ENCODE data around the gene PFKM. TPM values are rescaled to one million over a fixed set of nuclear protein-coding genes. Genes with fewer than 3 reads are reported as not detected.

PFKM gene
- 10 to 100 TPM; 80.3 to 81.3 TPM for total RNA-seq

DNA sequence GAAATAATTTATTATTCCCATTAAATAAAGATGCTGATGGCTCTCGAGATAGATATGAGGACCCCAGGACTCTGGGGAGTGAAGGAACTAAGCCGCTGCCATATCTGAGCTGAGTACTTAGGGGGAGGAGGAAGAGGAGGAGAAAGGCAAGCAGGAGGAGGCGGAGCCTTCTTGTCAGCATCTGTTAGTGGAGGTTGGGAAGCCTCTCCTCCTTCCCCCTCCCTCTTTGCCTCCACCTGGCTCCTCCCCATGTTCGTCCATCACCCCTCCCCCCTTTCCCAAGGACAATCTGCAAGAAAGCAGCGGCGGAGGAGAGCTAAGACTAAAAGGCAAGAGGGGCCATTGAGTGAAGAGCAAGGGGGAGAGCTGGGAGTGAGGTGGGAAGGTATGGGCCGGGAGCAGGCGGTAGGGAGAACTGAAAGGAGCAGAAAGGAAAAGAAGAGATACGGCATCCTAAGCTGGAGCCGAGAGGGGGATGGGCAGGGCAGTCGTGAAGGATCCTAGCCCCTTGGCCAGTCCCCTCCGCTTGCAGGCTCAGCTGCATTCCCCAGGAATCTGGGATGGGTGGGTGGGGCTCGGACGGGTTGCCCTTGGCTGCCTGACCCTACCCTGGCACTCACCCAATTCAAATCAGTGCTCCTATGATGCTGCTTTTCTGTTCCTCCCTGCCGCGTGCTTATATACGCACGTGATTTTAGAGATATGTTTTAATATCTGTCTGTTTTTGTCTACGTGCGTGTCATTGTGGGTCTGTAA is at the start of gene PFKM:
Gene PFKM (plus strand): TSS at position 287 of the 756 bp plus-strand sequence. CDS start 3,411 bp downstream, outside the sequence.
- ATAC-seq: peak; percentile 100
- H3K36me3 Mint-ChIP-seq: peaks cover 9 to 11% of the 10 kb centered on the region in 2 donors
- H3K27ac Mint-ChIP-seq: peak within 1 kb of the TSS; percentile 79 to 93
- DNase-seq (ENCODE audit: low spot score in 2 of 2): peak; percentile 71 to 74
- H3K9me3 Mint-ChIP-seq: no peaks in the 10 kb centered on the region

DNA sequence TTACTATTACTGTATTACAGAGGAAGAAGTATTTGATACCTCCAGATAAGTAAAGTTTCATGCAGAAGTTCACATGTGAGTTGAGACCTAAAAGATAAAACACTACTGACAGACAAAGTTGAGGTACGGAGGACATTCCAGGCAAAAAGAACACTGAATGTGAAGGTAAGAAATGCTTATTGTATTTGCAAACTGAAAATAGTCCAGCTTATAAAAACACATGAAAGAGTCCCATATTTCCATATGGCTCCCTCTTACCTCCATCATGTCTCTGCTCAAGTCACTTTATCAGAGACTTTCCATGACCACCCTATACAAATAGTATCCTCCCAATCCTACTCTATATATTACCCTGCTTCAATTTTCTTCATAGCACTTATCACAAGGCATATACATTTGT is 49.1 kb upstream of the PFKM start:
- no peak for ATAC-seq

DNA sequence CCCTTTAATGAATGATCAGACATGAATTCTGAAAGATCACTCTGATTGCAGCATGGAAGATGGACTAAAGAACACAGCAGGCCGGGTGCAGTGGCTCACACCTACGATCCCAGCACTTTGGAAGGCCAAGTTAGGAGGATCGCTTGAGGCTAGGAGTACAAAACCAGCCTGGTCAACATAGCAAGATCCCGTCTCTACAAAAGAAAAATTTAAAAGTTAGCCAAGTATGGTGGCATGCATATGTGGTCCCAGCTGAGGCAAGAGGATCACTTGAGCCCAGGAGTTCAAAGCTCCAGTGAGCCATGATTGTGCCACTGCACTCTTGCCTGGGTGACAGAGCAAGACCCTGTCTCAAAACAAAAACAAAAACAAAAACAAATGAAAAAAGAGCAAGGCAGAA is 48.4 kb upstream of the PFKM start:
- Mint-ChIP-seq H3K27ac (no peak overlapping the region), H3K9me3 (no peaks in the 10 kb centered on the region), H3K36me3 (peaks cover 11 to 16% of the 10 kb centered on the region in 2 donors)
- ATAC-seq (no peak), DNase-seq (ENCODE audit: low spot score in 2 of 2) (no peak)

More for the DNA sequence above, 49.1 kb upstream of the PFKM start:
- Mint-ChIP-seq H3K9me3 (no peaks in the 10 kb centered on the region), H3K36me3 (peaks cover 11 to 16% of the 10 kb centered on the region in 2 donors), H3K27ac (no peak overlapping the region)
- DNase-seq (ENCODE audit: low spot score in 2 of 2): no peak

DNA sequence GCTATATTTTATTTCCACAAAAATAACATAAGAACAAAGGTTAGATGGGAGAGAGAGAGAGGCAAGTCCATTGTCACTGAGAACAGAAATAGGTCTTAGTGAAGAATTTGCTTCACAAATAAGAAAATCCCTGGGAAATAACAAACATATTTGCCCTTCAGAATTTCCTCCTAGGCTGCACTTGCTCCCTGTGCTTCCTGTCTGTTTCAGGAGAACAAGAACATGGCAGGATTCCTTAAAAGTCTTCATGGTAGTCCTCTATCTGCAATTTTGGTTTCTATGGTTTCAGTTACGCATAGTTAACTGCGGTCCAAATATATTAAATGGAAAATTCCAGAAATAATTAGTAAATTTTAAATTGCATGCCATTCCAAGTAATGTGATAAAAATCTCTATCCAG is 47.4 kb upstream of the PFKM start:
- DNase-seq (ENCODE audit: low spot score in 2 of 2): no peak
- no peak for ATAC-seq
- no peak overlapping the region for H3K27ac Mint-ChIP-seq
- peaks cover 11 to 16% of the 10 kb centered on the region in 2 donors for H3K36me3 Mint-ChIP-seq
- no peaks in the 10 kb centered on the region for H3K9me3 Mint-ChIP-seq

DNA sequence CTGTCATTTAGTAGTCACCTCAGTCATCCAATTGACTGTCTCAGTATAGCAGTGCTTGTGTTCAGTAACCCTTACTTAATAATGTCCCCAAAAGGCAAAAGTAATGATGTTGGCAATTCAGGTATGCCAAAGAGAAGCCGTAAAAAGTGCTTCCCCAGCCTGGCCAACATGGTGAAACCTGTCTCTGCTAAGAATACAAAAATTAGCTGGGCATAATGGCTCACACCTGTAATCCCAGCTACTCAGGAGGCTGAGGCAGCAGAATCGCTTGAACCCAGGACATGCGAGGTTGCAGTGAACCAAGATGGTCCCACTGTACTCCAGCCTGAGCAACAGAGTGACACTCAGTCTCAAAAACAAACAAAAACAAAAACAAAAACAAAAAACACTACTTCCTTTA is 46.9 kb upstream of the PFKM start:
- no peak for DNase-seq (ENCODE audit: low spot score in 2 of 2)
- H3K9me3 Mint-ChIP-seq: no peaks in the 10 kb centered on the region
- peaks cover 8 to 13% of the 10 kb centered on the region in 2 donors for H3K36me3 Mint-ChIP-seq
- no peak for ATAC-seq
- H3K27ac Mint-ChIP-seq: no peak overlapping the region

DNA sequence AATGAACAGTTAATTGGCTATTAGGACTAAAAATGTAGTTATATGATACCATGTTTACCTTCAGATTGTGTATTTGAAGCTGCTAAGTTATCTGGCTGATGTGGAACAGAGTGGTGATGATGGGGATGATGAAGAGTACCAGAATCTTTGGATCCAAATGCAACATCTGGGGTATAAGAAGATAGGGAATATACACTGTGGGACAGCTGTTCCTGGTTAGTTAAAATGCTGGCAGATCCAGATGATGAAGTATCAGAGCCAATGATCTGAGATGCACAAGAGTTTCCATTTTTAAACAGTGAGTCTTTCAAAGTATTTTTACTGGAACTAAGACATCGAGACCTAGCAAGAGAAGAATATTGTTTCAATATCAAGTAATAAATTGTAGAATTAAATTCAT is 44.9 kb upstream of the PFKM start:
- DNase-seq (ENCODE audit: low spot score in 2 of 2): no peak
- no peak for ATAC-seq
- H3K27ac Mint-ChIP-seq: no peak overlapping the region
- H3K9me3 Mint-ChIP-seq: no peaks in the 10 kb centered on the region
- H3K36me3 Mint-ChIP-seq: peaks cover 5 to 11% of the 10 kb centered on the region in 2 donors

DNA sequence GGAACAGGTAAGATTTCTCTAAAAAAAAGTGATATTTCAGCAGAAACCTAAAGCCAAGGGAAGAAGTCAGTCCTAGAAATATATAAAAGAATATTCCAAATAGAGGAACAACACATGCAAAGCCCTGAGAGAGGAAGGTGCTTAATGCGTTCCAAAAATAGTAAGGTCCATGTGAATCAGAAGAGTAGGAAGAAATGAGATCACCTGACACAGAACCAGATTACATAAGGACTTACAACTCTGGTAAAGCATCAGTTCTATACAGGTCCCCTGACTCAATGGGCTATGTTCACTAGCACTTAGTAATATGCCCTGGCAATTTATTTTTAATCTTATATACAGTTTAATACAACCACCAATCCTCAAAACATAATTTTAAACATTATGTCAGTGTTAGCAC is 43.3 kb upstream of the PFKM start:
- no peak for ATAC-seq
- Mint-ChIP-seq H3K36me3 (peaks cover 2 to 8% of the 10 kb centered on the region in 2 donors), H3K9me3 (no peaks in the 10 kb centered on the region), H3K27ac (no peak overlapping the region)
- DNase-seq (ENCODE audit: low spot score in 2 of 2): no peak

DNA sequence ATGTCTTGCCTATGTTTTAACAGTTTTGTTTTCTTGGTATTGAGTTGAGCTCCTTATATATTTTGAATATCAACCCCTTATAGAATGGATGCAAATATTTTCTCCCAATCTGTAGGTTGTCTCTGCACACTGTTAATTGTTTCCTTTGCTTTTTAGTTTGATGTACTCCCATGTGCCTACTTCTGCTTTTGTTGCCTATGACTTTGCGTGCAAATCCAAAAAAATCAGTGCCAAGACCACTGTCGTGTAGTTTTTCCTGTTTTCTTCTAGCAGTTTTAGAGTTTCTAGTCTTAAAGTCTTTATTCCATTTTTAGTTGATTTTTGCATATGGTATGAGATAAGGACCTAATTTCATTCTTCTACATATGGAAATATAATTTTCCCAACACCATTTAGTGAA is 42.1 kb upstream of the PFKM start:
- ATAC-seq (no peak), DNase-seq (ENCODE audit: low spot score in 2 of 2) (no peak)
- Mint-ChIP-seq H3K27ac (no peak overlapping the region), H3K36me3 (peaks cover 0 to 6% of the 10 kb centered on the region in 2 donors), H3K9me3 (no peaks in the 10 kb centered on the region)

DNA sequence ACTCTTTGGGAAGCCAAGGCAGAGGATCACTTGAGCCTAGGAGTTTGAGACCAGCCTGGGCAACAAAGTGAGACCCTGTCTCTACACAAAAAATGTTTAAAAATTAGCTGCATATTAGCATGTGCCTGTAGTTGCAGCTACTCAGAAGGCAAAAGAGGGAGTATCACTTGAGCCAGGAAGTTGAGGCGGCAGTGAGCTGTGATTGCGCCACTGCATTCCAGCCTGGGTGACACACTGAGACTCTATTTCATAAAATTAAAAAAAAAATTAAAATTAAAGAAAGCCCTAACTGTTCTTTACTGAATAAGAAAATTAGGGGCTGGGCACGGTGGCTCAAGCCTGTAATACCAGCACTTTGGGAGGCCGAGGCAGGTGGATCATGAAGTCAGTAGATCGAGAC is 40.3 kb upstream of the PFKM start:
- peaks cover 4 to 5% of the 10 kb centered on the region in 2 donors for H3K36me3 Mint-ChIP-seq
- no peaks in the 10 kb centered on the region for H3K9me3 Mint-ChIP-seq
- ATAC-seq (no peak), DNase-seq (ENCODE audit: low spot score in 2 of 2) (no peak)
- no peak overlapping the region for H3K27ac Mint-ChIP-seq

DNA sequence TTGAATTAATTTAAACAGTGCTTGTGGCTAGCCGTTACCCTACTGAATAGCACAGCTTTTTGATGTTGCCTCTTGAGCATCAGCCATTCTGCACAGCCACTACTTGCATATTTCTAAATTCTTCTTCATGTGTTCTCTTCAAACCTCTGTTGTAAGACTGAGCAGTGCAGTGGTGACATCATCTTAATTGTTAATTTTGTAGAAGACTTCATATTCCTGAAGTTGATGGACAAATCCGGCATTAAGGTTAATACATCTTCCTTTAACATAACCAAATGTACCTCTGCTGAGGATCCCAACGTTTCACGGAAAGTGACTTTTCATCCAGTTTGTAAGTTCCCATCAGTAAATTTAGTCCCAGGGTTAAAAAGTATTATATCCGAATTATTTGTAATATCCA is 38.9 kb upstream of the PFKM start:
- Mint-ChIP-seq H3K36me3 (peaks cover 4 to 5% of the 10 kb centered on the region in 2 donors), H3K9me3 (no peaks in the 10 kb centered on the region)
- ATAC-seq: no peak

DNA sequence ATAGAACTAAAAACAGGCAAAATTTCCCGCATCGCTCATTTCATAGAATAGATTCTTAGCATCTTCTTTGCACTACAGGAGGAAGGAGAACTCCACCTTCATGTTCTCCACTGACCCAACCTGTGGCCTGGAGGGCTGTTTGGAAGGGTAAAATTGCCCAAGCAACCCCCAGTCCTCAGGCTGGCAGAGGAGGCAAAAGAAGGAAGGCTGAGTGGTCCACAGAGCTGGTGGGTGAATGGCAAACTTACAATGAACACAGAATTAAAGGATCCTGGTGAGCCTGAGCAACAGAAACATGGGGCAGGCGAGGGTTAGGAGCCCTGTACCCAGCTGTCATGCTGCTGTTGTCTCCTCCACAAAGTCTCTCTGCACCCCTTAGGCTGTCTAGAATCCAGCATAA is 38.3 kb upstream of the PFKM start:
- H3K36me3 Mint-ChIP-seq: peaks cover 4 to 5% of the 10 kb centered on the region in 2 donors
- DNase-seq (ENCODE audit: low spot score in 2 of 2) (no peak), ATAC-seq (no peak)
- H3K27ac Mint-ChIP-seq: no peak overlapping the region
- no peaks in the 10 kb centered on the region for H3K9me3 Mint-ChIP-seq

More for the DNA sequence above, 38.9 kb upstream of the PFKM start:
- H3K27ac Mint-ChIP-seq: no peak overlapping the region
- no peak for DNase-seq (ENCODE audit: low spot score in 2 of 2)

DNA sequence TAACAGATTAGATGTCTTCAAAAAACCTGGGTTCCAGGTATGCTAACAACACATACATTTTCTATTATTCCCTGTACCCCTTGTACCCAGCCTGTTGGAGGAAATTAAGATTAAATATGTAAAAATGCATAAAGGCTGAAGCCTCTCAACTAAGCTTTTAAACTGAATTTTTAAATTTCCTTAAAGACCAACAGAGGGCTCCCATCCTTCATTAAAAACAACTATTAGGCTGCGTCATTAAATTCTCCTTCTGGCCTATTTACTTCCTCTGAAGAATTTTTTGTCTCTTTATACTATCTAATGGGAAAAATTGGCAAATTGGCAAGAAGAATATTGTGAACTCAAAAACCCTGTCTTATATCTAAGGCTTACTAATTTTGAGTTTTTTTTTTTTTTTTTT is 35.1 kb upstream of the PFKM start:
- ATAC-seq (no peak), DNase-seq (ENCODE audit: low spot score in 2 of 2) (no peak)
- Mint-ChIP-seq H3K36me3 (peaks cover 4 to 5% of the 10 kb centered on the region in 2 donors), H3K9me3 (no peaks in the 10 kb centered on the region), H3K27ac (no peak overlapping the region)

DNA sequence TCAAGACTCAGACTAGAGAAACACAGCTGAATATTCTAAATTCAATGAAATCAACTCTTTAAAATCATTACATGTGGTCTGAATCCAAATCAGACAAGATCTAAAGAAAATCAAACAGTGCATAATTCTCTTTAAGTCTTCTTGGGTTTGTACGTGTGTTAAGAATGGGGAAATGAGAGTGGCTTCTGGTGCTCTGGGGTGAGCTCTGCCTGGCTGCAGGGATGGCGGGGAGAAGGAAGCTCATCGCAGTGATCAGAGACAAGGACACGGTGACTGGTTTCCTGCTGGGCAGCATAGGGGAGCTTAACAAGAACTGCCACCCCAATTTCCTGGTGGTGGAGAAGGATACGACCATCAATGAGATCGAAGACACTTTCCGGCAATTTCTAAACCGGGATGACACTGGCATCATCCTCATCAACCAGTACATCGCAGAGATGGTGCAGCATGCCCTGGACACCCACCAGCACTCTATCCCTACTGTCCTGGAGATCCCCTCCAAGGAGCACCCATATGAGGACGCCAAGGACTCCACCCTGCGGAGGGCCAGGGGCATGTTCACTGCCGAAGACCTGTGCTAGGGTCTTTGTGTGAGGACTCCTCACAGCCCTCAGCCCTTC is 34.2 kb upstream of the PFKM start:
- H3K36me3 Mint-ChIP-seq: peaks cover 4 to 5% of the 10 kb centered on the region in 2 donors
- ATAC-seq: no peak
- peak overlapping the region in 1 of 2 donors; percentile 33 for H3K27ac Mint-ChIP-seq
- DNase-seq (ENCODE audit: low spot score in 2 of 2): no peak
- no peaks in the 10 kb centered on the region for H3K9me3 Mint-ChIP-seq

DNA sequence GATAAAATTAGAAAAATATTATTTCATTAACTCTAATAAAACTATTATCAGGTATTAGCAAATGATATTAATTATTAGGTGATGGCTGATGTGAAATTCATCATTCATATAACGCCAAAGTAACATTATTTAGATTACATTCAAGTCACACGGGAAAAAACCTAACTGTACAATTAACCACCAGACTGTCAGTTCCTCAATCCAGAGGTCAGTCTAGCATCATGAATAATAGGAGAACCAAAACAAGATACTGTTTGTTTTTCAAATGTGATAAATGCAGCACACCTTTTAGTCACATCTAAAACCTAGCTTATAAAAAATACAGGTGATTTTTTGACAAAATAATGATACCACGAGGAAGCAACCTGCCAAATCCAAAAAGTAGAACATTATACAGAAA is 32.8 kb upstream of the PFKM start:
- Mint-ChIP-seq H3K9me3 (no peaks in the 10 kb centered on the region), H3K36me3 (peaks cover 4 to 5% of the 10 kb centered on the region in 2 donors), H3K27ac (no peak overlapping the region)
- ATAC-seq (no peak), DNase-seq (ENCODE audit: low spot score in 2 of 2) (no peak)

DNA sequence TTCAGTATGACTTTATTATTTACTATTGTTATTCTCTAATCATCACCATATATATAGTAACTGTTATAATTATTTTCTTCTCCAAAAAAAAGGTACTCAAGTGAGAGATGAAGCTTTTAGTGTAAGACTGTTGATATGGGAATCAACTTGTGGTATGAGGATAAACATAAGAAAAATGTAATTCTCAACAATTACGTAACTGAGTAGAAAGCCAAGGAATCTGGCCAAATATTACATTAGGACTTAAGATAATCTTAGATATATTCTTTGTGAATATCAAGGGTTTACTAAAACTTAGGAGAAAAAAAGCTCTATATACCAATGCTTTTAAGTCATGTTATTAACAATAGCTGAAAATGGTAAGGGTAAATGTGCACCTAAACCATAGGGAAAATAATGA is 26.6 kb upstream of the PFKM start:
- ATAC-seq: no peak
- Mint-ChIP-seq H3K36me3 (no peaks in the 10 kb centered on the region), H3K27ac (no peak overlapping the region), H3K9me3 (no peaks in the 10 kb centered on the region)
- DNase-seq (ENCODE audit: low spot score in 2 of 2): no peak

DNA sequence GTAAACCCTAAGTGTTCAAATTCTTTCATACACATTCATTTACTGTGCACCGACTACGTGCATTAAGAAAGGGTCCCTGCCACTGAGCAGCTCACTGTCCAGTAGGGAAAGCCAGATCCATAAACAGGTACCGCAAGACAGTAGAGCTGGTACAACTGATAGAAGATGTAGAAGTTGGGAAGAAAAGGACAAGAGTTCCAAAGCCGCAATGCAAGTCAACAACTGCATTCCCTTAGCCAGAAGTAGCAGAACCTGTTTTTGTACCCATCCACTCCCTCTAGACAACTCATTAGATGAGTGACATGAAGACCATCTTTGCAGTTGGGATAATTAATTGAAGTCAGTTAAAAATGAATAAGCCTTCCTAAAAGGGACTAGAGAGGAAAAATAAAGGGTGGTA is 14.6 kb upstream of the PFKM start:
- Mint-ChIP-seq H3K36me3 (peaks cover 8 to 12% of the 10 kb centered on the region in 2 donors), H3K9me3 (no peaks in the 10 kb centered on the region), H3K27ac (peak overlapping the region in 1 of 2 donors; percentile 95)
- ATAC-seq (no peak), DNase-seq (ENCODE audit: low spot score in 2 of 2) (no peak)

DNA sequence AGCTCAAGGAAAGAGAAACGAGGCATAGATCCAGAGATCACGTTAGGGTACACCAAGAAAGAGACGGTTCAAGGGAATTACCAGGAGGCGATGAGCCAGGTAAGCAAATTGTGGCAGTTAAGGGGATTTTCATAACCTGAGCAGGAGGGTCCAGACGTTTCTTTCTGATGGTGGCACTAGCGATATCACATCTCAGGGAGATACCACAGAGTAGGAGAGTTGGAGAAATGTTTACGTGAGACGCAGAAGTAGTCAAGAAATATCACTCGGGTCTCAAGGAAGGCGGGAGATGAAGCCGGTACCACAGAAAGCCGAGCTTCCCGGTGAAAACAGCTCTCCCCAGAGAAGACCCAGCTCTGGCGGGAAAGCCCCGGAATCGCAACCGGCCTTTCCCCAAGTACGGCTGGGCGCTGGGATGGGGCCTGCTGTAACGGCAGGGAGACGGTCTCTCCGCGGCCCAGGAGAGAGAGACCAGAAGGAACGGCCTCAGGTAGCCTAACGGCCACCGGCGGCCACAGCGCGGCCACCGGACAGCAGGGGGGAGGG is 13.8 kb upstream of the PFKM start:
- Mint-ChIP-seq H3K27ac (peak overlapping the region; percentile 95 to 98), H3K36me3 (peaks cover 8 to 12% of the 10 kb centered on the region in 2 donors), H3K9me3 (no peaks in the 10 kb centered on the region)
- ATAC-seq (peak; percentile 35 to 58), DNase-seq (ENCODE audit: low spot score in 2 of 2) (peak; percentile 40 to 59)

All from activated naive CD4-positive, alpha-beta T cell treated with anti-CD3 and anti-CD28 coated beads, Interleukin-2, amount 50 U/mL, for 72 hours (primary cell).